Measurements from ENCODE around the gene LRMDA.

DNA sequence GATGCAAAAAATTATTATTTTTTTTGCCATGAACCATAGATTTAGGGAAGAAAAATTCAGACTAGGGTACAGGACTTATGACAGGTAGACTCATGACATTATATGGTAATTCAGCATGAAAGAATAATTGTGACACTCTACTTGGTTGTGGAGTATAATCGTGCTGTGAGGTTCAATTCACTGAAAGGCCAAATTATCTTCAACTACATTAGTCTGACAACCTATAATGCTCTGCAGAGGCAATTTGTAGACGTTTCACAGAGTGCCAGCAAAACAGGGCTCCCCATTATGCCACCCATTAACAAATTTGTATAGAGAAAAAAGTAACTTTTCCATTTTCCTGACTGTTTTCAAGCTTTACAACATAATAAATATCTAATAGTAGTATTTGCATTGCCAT is 292.6 kb downstream of the LRMDA start:
- TF ChIP-seq, protein P1, sequence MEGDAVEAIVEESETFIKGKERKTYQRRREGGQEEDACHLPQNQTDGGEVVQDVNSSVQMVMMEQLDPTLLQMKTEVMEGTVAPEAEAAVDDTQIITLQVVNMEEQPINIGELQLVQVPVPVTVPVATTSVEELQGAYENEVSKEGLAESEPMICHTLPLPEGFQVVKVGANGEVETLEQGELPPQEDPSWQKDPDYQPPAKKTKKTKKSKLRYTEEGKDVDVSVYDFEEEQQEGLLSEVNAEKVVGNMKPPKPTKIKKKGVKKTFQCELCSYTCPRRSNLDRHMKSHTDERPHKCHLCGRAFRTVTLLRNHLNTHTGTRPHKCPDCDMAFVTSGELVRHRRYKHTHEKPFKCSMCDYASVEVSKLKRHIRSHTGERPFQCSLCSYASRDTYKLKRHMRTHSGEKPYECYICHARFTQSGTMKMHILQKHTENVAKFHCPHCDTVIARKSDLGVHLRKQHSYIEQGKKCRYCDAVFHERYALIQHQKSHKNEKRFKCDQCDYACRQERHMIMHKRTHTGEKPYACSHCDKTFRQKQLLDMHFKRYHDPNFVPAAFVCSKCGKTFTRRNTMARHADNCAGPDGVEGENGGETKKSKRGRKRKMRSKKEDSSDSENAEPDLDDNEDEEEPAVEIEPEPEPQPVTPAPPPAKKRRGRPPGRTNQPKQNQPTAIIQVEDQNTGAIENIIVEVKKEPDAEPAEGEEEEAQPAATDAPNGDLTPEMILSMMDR (IDR thresholded peaks at IDR 0.05) = no peak
- no peak for TF ChIP-seq POLR2A (IDR thresholded peaks at IDR 0.05)
- TF ChIP-seq POLR2AphosphoS5 (IDR thresholded peaks at IDR 0.05) = no peak
